ENCODE measurements around the gene MUC5B.
"Not testable (repeated sequence)": the region's sequence is repeated elsewhere in the genome, so short reads cannot be mapped to it uniquely, and the experiment has no call there.

MUC5B gene

DNA sequence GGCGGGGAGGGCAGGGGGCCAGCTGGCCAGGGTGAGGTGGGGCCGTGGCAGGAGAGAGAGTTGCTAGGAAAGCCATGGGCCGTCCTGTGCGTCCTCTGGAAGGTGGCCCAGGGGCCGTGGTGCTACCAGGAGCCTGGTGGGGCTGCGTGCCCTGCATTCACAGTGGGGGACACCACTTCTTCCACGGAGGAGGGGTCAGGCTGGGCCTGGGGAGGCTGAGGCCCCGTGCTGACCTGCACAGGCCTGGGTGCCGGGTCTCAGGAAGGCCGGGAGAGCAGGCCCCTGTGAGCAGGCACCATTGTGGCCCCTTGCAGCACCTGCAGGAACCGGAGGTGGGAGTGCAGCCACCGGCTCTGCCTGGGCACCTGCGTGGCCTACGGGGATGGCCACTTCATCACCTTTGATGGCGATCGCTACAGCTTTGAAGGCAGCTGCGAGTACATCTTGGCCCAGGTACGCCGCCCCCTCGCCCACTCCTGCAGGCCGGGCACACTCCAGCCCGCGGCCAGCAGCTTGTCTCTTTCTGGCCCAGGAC is 12.0 kb downstream of the MUC5B start:
- no peak for DNase-seq

DNA sequence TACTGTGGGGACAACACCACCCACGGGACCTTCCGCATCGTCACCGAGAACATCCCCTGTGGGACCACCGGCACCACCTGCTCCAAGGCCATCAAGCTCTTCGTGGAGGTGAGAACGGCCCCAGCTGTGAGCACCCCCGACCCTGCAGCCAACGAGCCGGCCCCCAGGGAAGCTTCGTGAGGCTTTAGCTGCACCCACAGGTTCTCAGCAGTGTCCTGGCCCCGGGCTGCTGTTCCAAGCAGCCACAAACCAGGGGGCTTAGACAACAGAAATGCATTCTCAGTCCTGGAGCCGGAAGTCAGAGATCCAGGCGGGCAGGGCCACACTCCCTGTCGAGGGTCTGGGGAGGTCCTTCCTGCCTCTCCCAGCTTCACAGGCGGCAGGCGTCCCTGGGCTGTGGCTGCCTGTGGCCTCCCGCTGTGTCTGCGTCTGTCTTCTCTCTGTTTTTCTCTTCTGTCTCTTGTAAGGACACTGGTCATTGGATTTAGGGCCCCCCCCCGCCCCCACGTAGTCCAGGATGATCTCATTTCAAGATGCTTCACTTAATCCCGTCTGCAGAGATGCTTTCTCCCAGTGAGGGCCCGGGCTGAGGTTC is 12.5 kb downstream of the MUC5B start:
- DNase-seq: no peak

- no peak for DNase-seq
Measured at GRCh38 chr11:1235901-1236315, 13.0 kb downstream of the MUC5B start.

DNA sequence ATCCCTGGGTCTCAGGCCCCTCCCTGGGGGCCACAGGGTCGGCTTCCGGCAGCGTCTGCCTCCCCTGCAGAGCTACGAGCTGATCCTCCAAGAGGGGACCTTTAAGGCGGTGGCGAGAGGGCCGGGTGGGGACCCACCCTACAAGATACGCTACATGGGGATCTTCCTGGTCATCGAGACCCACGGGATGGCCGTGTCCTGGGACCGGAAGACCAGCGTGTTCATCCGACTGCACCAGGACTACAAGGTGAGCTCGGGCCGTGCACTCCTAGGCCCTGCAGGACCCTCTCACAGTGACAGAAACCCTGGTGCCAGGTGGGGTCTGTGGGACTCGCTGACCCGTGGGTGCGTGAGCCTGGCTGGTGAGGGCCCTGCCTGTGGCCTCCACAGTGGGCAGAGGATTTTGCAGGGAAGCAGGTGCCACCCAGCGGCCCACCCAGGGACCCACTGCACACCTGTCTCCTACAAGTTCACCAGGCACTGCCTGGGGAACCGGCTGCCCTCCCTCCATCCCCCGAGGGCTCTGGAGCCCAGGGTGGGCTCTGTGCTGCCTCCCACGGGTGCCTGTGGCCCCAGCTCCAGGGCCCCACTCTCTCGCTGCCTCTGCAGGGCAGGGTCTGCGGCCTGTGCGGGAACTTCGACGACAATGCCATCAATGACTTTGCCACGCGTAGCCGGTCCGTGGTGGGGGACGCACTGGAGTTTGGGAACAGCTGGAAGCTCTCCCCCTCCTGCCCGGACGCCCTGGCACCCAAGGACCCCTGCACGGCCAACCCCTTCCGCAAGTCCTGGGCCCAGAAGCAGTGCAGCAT is 13.7 kb downstream of the MUC5B start:
- DNase-seq: no peak

- DNase-seq: no peak
Measured at GRCh38 chr11:1237128-1237580, 14.3 kb downstream of the MUC5B start.

DNA sequence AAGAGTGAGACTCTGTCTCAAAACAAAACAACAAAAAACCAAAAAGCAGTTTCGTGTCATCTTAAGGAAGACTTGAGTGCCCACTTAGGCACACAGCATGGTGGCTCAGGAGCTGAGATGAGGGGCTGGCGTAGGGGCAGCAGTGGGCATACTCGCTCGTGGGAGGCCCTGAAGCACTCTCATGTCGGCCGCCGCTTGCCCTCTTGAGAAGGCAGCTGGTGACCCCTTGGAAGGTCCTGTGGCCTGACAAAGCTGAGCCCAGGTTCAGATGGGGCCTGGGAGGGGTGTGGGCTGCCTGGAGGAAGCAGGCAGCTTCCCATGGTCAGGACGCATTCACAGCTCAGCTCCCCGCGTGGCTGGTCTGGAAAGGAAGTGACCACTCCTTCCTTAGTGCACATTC is 15.0 kb downstream of the MUC5B start:
- DNase-seq: no peak

DNA sequence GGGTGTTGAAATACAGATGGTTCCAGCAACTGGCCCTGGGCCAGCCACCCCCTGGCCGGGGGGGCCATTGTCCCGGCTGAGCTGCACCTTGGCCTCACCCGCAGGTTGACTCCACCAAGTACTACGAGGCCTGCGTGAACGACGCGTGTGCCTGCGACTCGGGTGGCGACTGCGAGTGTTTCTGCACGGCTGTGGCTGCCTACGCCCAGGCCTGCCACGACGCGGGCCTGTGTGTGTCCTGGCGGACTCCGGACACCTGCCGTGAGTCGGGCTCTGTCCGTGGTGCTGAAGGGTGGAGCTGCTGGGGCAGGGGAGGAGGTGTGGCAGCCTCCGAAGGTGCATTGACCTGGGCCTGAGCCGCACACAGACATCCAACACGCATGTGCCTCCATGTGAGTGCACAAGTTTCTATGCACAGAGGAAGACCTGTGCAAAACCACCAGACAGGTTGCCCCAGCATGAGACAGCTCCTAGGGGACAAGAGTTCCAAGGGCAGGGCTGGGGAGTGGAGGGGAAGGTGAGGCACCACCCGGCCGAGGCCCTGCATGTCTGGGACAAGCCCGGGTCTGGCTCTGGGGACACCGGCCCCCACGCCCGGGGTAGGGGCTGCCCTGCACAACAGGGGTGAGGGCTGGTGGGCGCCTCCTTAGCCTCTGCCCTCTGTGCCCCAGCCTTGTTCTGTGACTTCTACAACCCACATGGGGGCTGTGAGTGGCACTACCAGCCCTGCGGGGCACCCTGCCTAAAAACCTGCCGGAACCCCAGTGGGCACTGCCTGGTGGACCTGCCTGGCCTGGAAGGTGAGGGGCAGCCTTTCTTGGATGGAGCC is 16.1 kb downstream of the MUC5B start:
- DNase-seq: no peak

DNA sequence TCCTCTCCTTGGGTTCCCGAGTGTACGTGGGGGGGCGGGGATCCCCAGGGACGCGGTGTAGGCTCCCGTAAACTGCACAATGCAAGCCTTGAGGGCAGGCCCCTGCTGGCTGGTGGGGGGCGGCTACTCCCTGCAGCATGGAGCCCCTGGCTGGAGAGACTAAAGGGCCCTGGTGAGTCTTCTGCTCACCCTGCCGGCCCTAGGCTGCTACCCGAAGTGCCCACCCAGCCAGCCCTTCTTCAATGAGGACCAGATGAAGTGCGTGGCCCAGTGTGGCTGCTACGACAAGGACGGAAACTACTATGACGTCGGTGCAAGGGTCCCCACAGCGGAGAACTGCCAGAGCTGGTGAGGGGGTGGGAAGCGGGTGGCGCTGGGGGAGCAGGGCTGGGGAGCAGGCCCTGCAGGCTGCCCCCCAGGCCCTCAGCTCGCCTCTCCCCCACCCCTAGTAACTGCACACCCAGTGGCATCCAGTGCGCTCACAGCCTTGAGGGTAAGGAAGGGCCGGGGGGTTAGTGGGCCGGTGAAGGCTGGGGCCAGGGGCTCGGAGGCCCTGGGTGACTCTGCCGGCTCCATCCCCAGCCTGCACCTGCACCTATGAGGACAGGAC is 16.8 kb downstream of the MUC5B start:
- no peak for DNase-seq

DNA sequence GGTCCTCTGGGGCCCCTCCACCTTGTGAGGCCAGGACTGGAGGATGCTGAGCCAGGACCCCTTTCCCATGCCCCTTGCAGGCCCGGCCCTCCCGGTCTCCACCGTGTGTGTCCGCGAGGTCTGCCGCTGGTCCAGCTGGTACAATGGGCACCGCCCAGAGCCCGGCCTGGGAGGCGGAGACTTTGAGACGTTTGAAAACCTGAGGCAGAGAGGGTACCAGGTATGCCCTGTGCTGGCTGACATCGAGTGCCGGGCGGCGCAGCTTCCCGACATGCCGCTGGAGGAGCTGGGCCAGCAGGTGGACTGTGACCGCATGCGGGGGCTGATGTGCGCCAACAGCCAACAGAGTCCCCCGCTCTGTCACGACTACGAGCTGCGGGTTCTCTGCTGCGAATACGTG is 17.9 kb downstream of the MUC5B start:
- no peak for DNase-seq

GRCh38 chr11:1241706-1242105 is 18.8 kb downstream of the MUC5B start:
- DNase-seq: no peak

GRCh38 chr11:1242289-1242688 is 19.4 kb downstream of the MUC5B start:
- no peak for DNase-seq

DNA sequence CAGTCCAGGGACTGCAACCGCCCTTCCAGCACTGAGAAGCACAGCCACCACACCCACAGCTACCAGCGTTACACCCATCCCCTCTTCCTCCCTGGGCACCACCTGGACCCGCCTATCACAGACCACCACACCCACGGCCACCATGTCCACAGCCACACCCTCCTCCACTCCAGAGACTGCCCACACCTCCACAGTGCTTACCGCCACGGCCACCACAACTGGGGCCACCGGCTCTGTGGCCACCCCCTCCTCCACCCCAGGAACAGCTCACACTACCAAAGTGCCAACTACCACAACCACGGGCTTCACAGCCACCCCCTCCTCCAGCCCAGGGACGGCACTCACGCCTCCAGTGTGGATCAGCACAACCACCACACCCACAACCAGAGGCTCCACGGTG is 19.9 kb downstream of the MUC5B start:
- not testable (repeated sequence) for DNase-seq

- DNase-seq: not testable (repeated sequence)
Measured at GRCh38 chr11:1243521-1243920, 20.7 kb downstream of the MUC5B start.

GRCh38 chr11:1244557-1244956 is 21.7 kb downstream of the MUC5B start:
- not testable (repeated sequence) for DNase-seq

GRCh38 chr11:1245717-1246116 is 22.9 kb downstream of the MUC5B start:
- not testable (repeated sequence) for DNase-seq

- DNase-seq: not testable (repeated sequence)
Measured at GRCh38 chr11:1246301-1246700, 23.4 kb downstream of the MUC5B start.

GRCh38 chr11:1247026-1247425 is 24.2 kb downstream of the MUC5B start:
- not testable (repeated sequence) for DNase-seq

DNA sequence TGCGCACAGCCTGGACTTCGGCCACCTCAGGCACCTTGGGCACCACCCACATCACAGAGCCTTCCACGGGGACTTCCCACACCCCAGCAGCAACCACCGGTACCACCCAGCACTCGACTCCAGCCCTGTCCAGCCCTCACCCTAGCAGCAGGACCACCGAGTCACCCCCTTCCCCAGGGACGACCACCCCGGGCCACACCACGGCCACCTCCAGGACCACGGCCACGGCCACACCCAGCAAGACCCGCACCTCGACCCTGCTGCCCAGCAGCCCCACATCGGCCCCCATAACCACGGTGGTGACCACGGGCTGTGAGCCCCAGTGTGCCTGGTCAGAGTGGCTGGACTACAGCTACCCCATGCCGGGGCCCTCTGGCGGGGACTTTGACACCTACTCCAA is 26.1 kb downstream of the MUC5B start:
- DNase-seq: not testable (repeated sequence)

- DNase-seq: not testable (repeated sequence)
Measured at GRCh38 chr11:1250411-1250810, 27.5 kb downstream of the MUC5B start.

- DNase-seq: no peak
Measured at GRCh38 chr11:1251236-1251770, 28.4 kb downstream of the MUC5B start.

DNA sequence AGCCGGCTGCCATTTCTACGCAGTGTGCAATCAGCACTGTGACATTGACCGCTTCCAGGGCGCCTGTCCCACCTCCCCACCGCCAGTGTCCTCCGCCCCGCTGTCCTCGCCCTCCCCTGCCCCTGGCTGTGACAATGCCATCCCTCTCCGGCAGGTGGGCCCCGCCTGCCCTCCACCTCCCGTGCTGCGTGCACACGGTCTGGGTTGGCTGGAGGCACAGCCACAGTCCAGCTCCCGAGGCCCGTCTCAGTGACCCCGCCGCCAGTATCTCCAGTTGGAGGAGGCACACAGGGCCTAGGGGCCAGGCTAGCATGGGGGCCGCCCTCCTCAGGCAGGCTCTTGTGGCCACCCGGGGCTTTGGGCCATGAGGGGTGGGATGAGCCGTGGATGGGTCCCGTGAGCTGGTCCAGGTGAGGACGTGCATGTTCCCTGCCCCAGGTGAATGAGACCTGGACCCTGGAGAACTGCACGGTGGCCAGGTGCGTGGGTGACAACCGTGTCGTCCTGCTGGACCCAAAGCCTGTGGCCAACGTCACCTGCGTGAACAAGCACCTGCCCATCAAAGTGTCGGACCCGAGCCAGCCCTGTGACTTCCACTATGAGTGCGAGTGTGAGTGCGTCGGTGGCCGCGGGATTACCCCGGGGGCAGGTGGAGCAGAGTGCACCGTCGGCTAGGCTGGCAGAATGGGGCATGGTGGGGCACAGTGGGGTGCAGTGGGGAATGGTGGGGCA is 29.7 kb downstream of the MUC5B start:
- no peak for DNase-seq

- DNase-seq: no peak
Measured at GRCh38 chr11:1253103-1253485, 30.2 kb downstream of the MUC5B start.

Measured in fibroblast of skin of right biceps (primary cell).